ENCODE data around the gene CACNA2D4.

The CACNA2D4 gene

GRCh38 chr12:1811948-1812291, 106.5 kb downstream of the CACNA2D4 start:
- no peak for DNase-seq

DNA sequence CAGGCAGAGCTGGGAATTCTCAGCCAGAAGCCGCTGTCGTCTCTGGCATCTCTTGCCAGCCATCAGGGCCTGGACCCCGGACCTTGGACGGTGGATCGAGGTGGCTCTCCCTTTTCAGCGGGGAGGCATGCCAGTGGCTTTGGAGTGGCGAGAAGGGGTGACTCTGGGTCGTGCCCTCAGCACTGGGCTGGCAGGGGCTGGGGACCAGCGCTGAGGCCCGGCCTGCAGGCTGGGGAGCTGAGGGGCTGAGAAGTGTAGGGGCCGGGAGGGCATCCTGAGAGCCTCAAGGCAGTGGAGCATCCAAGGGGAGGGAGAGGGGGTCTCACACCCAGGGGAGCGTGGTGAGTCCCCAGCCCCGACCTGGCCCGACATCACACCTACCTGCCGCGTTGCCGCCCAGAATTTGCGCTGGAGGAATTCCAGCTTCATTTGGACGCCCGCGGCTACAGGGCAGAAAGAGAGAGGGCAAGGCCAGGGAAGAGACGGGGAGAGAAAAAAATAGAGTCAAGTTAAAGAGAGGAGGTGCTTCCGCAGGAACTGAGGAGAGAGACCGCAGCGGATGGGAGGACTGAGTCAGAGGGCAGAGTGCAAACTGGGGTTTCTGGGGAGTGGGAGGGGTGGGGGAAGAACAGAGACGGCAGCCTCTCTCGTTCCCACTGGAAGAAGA, 107.0 kb downstream of the CACNA2D4 start:
- no peak for DNase-seq

DNA sequence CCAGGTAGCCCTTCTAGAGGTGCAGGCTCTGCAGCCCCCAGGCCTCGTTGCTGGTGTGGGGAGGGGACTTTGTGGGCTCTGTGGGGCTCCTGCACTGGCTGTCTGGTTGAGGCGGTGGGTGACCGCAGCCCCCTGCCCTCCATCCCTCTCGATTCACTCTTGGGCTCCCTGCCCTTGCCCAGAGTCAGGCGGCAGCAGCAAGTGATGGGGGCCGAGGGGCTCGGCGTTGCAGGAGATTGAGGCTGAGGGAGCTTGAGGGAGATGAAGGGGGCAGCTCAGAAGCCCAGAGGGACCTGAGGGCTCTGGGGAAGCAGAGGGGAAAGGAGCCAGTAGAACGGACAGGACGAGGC, 107.5 kb downstream of the CACNA2D4 start:
- no peak for DNase-seq

DNA sequence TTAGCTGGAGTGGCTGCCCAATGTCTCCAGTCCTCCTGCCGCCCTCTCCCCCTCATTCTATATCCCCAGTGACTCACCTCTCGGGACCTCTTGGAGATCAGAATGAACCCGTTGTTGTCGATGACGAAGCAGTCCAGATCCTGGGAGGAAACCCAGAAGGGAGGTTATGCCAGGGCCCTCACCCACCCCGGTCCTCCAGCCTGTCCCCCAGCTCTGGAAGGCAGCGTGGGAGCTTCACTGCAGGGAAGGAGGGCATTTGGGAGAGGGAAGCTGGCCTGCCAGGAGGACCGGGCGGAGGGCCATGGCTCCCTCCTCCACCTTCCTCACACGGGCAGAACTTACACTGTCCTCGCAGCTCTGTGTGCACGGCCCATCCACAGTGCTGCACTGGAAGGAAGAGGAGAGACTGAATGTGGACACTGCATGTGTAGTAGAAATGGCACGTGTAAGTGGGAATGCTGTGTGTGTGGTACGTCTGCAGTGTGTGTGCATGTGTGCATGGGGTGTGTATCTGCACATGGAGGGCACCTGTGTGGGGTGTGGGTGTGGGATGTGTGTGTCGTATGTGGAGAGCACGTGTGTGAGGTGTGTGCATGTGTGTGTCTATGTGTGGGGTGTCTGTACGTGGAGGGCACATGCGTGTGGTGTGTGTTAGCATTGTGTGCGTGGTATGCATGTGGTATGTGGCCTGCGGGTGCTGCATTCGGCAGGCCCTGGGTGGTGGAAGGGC, 108.1 kb downstream of the CACNA2D4 start:
- no peak for DNase-seq

DNA sequence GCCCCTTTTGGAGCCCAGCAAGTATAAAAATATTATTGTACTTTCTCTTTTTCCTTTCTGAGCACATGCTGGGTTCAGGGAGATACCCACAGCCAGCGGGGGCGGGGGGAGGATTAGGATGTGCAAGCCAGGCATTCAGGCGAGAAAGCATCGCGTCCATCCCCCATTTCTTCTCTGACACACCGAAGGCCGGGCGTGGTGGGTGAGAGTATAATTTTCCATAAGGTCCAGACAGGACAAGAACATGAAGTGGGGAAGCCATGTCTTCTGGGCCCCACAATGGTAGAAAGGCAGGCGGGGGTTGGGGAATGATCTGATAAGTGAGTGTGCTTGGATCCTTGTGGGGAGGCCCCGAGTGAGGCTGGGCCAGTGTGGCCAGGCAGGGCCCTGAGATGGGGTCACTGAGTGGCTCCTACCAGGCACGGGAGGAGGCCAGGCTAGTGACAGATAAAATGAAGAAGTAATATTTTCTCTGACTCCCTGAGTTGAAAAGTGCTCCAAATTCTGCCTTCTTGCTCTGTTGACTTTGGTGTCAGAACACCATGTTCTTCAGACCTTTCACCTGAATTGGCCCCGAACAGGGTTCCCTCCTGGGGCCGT, 108.8 kb downstream of the CACNA2D4 start:
- DNase-seq, result no peak

DNA sequence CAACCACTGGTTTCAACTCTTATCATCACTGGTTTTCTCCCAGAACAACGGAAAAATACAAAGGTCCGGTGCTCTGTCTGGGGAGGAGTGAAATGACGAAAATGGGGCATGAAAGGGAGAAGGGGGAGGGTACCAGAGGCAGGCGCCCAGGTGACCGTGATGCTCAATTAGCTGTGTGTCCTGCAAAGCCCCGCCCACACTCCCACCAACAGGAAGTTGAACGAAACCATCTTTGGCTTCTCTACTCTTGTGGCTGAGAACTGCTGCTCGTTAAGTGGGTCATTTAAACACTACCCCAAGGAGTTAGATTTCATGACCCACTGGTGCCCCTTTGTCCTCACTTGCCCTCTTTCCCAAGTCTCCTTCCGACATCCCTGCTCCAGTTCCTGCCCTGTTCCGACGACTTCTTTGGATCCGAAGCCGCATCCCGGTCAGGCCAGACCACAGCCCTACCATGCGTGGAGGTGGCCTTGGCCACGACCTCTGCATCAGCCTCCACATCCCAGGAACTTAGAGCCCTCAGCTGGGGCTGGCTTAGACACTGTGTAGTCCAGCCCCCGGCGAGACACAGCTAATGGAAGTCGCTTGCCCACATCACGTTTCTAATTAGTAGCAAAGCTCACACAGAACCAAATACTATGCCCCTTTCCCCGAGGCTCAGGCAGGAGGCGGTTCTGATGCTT, 109.5 kb downstream of the CACNA2D4 start:
- no peak for DNase-seq

DNA sequence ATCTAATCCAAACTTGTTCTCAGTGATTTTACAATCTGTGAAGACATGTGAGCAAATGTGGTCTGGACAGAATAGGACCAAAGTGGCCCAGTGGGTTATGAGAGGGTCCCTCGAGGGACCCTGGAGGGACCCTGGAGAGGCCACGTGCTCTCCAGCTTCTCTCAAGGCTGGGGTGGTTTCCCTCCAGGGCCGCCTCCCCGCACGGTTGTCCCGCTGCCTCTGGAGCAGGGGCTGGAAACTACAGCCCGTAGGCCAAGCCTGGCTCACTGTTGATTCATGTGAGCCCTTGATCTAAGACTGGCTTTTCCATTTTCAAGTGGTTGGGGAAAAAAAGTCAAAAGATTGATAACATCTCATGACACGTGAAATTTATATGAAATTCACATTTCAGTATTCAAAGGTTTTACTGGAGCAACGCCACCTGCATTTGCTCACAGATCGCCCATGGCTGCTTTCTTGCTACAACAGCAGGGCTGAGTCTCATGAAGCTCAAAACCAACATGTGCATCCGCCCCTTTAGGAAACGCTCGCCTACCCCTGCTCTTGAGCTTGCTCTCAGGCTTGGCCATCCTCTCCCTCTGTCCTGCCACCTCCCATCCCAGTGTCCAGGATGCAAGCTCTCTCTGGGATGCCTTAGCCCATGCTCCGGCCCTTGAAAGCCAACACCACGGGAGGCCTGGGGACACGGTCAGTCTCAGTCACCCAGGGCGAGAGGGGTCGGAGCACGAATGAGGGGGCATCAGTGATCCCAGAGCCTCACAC, 110.2 kb downstream of the CACNA2D4 start:
- DNase-seq, result no peak

DNA sequence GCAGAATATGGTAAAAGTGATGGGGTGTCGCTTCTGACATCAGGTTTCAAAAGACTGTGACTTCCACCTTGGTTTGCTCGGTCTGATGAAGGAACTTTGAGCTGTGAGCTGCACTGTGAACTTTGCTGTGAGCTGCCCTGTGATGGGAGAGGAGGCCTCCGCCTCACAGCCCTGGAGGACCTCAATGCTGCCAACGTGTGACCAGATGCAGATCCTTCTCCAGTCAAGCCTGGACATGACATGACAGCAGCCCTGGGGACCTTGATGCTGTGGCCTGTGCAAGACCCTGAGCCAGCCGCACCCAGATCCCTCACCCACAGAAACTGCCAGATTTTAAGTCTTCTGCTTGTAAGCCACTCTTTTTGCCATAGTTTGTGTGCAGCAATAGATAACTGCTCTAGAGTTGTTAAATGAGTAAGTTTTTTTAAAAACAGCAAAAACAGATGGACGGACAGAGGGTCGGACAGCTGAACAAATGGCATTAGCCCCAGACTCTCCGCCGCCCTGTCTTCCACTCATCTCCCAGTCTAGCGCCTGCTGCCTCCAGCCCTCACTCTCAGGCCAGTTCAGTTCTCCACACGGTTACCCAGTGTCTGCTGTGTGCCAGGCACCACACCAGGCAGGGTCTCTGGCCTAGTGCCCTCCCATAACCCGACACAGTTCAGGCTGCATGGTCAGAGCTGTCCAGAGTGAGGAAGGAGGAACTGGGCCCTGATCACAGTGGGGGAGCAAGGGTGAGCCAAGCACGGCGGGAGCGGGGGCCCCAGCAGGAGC, 111.2 kb downstream of the CACNA2D4 start:
- DNase-seq, result no peak

- no peak for DNase-seq
Measured at GRCh38 chr12:1806301-1807086, 112.0 kb downstream of the CACNA2D4 start.

DNA sequence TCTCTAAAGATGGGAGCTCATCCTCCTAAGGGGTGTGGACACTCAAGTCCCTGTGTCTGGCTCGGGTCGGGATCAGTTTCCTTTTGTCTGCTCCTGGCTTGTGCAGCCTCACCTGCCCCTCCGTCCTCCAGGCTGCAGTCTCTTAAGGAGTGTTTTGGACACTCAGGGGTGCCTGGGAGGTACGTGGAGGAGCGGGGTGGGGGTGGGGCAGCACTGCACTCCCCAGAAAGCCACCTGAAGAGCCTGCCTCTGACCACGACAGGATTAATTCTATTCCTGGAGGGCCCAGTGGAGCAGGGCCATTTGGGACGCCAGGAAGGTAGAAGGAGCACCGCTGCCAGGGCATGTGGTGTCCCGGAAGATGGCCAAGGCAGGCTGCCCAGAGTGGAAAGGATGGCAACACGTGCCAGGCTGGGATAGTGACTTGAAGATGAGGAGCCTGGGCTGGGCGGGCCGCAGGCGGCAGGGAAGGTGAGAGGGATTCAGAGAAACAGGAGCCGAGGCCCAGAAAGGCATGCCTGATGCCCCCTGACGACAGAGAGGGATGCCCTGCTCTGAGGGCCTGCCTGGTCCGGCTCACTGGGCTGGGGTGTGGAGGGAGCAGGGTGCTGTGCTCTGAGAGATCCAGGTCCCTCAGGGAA, 112.9 kb downstream of the CACNA2D4 start:
- DNase-seq, result no peak

DNA sequence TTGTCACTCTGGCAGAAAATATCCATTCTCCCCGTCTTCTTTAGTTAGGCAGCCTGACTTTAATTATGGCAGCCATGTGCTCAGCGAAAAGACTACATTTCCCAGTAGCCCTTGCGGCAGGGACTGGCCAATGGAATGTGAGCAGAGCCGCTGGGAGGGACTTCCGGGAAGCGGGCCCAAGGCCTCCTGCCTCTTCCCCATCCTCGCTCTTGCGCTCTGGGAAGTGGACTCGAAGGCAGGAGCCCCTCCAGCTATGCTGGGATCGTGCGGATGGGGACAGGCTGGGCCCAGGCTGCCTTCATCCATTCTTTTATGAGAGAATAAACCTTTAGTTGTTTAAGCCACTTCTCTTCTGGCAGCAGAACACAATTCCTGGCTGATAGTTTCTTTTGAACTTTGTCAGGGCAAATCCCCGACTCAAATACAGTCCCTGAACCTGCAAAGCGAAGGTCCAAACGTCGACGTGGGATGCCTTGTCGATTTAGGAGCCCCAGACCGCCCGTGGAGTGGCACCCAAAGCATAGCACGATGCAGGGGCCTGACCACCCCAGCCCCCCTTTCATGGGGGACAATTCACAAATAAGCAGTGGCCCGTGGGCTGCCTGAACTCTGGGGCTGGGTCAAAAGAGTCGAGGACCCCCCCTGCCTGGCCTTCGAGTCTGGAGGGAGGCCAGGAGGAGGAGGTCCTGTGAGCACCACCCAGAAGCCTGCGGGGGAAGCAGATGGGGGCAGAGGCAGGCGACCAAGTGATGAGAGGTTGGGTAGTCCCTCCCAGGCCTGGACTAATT, 113.7 kb downstream of the CACNA2D4 start:
- DNase-seq, result peak; percentile 84

- no peak for DNase-seq
Measured at GRCh38 chr12:1803736-1804135, 114.7 kb downstream of the CACNA2D4 start.

DNA sequence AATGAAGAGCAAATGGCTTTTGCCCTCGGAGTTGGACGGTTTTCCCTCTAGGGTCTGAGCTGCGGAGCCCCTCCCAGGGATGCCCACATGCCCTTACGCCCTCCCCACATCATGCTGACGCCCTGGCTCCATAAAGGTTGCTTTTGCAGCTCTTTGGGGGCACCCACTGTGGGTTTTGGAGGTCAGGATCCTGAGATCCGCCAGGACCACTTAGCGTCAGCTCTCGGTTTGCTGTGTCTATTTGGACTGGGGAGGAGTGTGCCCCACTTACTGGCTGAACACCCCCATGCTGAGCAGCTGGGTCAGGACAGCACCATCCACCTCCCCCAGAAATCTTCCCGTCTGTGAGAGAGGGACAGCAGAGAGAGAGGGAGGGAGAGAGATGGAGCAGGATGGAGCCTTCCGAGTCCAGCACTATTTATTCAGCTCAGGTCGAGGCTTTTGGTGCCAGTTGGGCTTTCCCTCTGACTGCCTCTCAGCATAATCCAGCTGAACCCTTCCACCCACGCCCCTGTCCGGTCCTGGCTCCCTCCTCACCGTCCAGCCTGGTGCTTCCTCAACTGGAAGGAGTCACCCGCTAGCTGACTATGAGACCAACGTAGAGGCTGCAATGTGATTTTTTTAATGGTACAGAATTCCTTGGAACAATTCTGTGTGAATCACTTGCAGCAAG, 117.0 kb downstream of the CACNA2D4 start:
- DNase-seq, result no peak

DNA sequence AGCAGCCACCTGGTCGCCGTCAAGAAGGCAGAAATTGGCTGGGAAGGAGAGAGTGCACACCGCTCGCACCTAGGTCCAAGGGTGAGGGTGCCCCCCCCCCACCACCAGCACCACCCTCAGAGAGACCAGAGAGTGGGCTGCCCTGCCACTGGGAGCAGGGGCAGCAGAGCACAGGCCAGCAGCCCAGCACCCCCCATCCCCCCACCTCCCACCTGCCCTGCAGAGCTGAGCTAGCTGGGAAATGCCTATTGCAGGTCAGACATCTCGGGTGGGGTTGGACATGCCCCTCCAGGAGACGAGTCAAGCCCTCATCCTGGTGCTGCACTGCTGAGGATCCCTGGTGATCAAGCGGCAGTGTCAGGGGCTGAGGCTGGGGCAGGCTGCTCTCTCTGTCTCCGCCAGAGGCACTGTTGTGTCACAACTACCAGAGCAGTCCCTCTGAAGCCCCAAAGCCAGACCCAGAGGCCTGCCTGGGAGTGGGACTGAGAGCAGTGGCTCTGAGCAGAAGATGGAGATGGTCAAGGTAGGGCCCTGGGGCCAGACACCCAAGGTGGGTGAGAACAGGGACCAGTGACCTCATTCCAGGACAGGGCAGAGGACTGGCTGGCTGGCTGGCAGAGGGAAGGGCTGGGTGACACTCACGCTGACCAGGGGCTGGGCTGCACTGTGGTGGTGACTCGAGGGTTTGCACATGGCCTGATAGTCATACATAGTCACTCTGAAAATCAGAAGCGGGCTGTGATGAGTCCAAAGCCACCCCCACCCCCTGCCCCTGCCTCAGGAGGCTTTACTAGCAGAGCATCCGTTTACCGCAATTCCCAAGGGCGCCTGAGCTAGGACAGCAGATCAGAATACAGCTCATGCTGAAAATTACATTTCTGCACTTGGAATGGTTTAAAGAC, 117.8 kb downstream of the CACNA2D4 start:
- DNase-seq, result peak; percentile 77

DNA sequence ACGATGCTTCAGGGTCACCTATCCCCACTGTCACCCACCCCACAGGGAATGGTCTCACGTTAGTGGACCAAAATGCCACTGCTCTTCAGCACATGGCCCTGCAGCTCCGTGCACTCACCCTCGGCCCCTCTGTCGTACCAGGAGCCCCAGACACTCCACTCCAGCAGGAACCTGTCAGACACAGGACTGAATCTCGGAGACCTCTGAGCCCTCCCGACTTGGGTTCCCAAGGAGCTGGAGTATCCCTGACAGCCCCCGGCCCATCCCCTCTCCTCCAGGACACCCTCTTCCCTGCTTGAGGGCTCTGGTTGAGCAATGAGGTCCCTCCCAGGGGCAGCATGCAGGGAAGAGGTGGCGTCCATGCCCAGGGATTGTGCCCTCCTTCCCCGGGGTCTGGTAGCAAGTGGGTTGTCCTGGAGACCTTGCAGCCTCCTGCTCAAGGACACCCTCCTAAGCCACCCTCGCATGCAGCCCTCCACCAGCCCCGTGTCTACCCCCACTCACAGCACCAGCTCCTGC, 118.5 kb downstream of the CACNA2D4 start:
- DNase-seq, result no peak

DNA sequence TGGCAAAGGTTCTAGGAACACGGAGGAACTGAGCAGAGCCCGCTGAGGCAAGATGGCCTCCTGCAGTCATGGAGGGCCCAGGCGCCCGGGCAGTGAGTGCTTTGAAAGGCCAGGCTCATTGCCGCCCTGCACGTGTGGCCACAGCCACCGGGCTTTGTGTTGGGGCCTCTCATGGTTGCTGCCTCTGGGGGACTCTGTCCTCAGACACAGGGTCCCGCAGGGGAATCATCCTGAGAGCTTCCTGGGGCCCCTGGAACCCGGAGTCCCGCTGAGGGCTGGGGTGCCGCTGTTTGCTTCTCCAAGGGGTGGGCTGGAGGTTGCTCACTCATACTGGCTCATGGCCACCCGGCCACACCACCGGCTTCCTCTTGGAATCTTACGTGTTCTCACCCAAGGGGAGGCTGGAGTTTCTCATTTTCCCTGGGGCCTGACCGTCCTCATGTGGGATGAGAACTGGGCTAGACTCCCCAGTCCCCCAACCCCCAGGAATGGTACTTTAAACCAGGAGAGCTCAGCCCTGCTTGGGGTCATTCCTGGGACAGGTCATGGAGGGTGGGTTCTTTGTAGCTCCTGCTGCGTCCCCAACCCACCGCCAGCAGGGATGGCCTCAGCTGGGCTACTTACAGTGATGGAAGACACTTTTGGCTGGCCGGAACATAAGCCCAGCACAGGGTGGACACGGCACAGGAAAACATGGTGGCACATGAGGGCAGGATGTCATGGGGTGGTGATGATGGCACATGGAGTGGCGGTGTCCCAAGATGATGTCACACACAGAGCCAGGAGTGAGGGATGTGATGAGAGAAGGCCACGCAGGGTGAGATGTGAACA, 119.2 kb downstream of the CACNA2D4 start:
- no peak for DNase-seq

- no peak for DNase-seq
Measured at GRCh38 chr12:1798641-1799020, 119.8 kb downstream of the CACNA2D4 start.
